ENCODE data around the gene HYOU1. TPM values are rescaled to one million over a fixed set of nuclear protein-coding genes. Genes with fewer than 3 reads are reported as not detected.

The HYOU1 gene
- total and polyA plus RNA-seq, 2 of the 8 experiments (the other 6 are each of a cell fraction or from before 2014, with no cell fraction given) = 239 to 295 TPM

- TF ChIP-seq ATF2 (IDR thresholded peaks at IDR 0.05; ENCODE audit: low read length) = no peak
- 0 out of 2 replicates have a peak, but pooled peaks have one; percentile 50 for TF ChIP-seq GABPA (IDR thresholded peaks at IDR 0.05; ENCODE audit: borderline replicate concordance, insufficient read depth, low read length)
- TF ChIP-seq NRF1 (IDR thresholded peaks at IDR 0.05; ENCODE audit: low read depth, low read length) = no peak
- peak; percentile 92 for TF ChIP-seq E2F6 (IDR thresholded peaks at IDR 0.05)
- TF ChIP-seq TCF12 (IDR thresholded peaks at IDR 0.05; ENCODE audit: low read depth, low read length) = no peak
- no peak for TF ChIP-seq EP300 (IDR thresholded peaks at IDR 0.05; ENCODE audit: borderline replicate concordance in 1 of 2, low read depth in 2 of 2, low read length in 2 of 2)
- peak; percentile 68 to 95 for TF ChIP-seq POLR2A (IDR thresholded peaks at IDR 0.05; ENCODE audit: control extremely low read depth in 1 of 2, low read depth in 2 of 2, low read length in 2 of 2)
- TF ChIP-seq CEBPB (IDR thresholded peaks at IDR 0.05; ENCODE audit: low read depth, low read length) = peak; percentile 87
- TF ChIP-seq CTBP2 (IDR thresholded peaks at IDR 0.05; ENCODE audit: borderline replicate concordance, insufficient read depth, insufficient read length, low read length) = no peak
- no peak for TF ChIP-seq NANOG (IDR thresholded peaks at IDR 0.05; ENCODE audit: insufficient read depth, low read depth, low read length, poor library complexity, severe bottlenecking)
- no peak for TF ChIP-seq TAF7 (optimal IDR thresholded peaks at IDR 0.05; ENCODE audit: borderline replicate concordance, low read depth, low read length)
- no peak; a peak in 1 of 4 replicates for TF ChIP-seq RAD21 (IDR thresholded peaks at IDR 0.05 in 1 of 2, conservative IDR thresholded peaks at IDR 0.05 in 1 of 2; ENCODE audit: low read depth in 2 of 2, low read length in 2 of 2)
- peak; percentile 45; the same call in 1 of the 2 replicates for TF ChIP-seq CHD2 (IDR thresholded peaks at IDR 0.05; ENCODE audit: low read length)
- TF ChIP-seq CTCF (IDR thresholded peaks at IDR 0.05; ENCODE audit: control extremely low read depth in 1 of 3, insufficient read depth in 1 of 3, low read depth in 1 of 3, low read length in 3 of 3) = no peak
- no peak for TF ChIP-seq BACH1 (IDR thresholded peaks at IDR 0.05; ENCODE audit: low read length)
- no peak for TF ChIP-seq BRCA1 (IDR thresholded peaks at IDR 0.05; ENCODE audit: low read depth, low read length)
- no peak for TF ChIP-seq SUZ12 (IDR thresholded peaks at IDR 0.05; ENCODE audit: low read length)
- no peak for TF ChIP-seq BCL11A (IDR thresholded peaks at IDR 0.05; ENCODE audit: low read depth in 2 of 2, low read length in 2 of 2)
- TF ChIP-seq SP4 (IDR thresholded peaks at IDR 0.05; ENCODE audit: low read length) = no peak
Observed at GRCh38 chr11:119084663-119085436, 27.8 kb upstream of the HYOU1 start, which contains the start of gene HMBS (continued).

Data from H1 (cell line).